H9 (cell line): ENCODE measurements around the gene LRRC74B. TPM values are rescaled to one million over a fixed set of nuclear protein-coding genes. Genes with fewer than 3 reads are reported as not detected.
A peak's percentile ranks its signal among the peaks of the same experiment; 100 is the strongest.

Experiments used
- DNase-seq: peaks from one replicate; pipeline ENCODE4 v3.0.0-alpha.2; 2017
- H2AFZ ChIP-seq: one replicate; pipeline ENCODE4 v1.6.1; 2013; ENCODE audit warnings: mild to moderate bottlenecking, low read length, control low read depth, moderate library complexity
- H2AK5ac ChIP-seq: 2 replicates; pipeline ENCODE4 v1.6.1; 2013; ENCODE audit warnings: low read length, control low read depth, mixed read lengths; ENCODE audit not compliant: insufficient read length
- H2BK120ac ChIP-seq: one replicate; pipeline ENCODE4 v1.6.1; 2013; ENCODE audit warnings: low read depth, mild to moderate bottlenecking, low read length, control low read depth, inconsistent platforms; ENCODE audit not compliant: poor library complexity, severe bottlenecking
- H2BK12ac ChIP-seq: 2 replicates; pipeline ENCODE4 v1.6.1; 2013; ENCODE audit warnings: low read length, control low read depth, mixed read lengths, low read depth; ENCODE audit not compliant: insufficient read length
- H2BK15ac ChIP-seq: 2 replicates; pipeline ENCODE4 v1.6.1; 2013; ENCODE audit warnings: low read depth, low read length, control low read depth
- H2BK20ac ChIP-seq: one replicate; pipeline ENCODE4 v1.6.1; 2013; ENCODE audit warnings: low read depth, mild to moderate bottlenecking, low read length, control low read depth, inconsistent platforms; ENCODE audit not compliant: poor library complexity, severe bottlenecking
- H2BK5ac ChIP-seq: 2 replicates; pipeline ENCODE4 v1.6.1; 2013; ENCODE audit warnings: low read length, control low read depth, mixed read lengths; ENCODE audit not compliant: insufficient read length
- H3K14ac ChIP-seq: 2 replicates; pipeline ENCODE4 v1.6.1; 2013; ENCODE audit warnings: low read length, control low read depth; ENCODE audit not compliant: insufficient read depth
- H3K18ac ChIP-seq: 2 replicates; pipeline ENCODE4 v1.6.1; 2013; ENCODE audit warnings: low read depth, mild to moderate bottlenecking, mixed read lengths, low read length, control low read depth; ENCODE audit not compliant: insufficient read length
- H3K23ac ChIP-seq: 2 replicates; pipeline ENCODE4 v1.6.1; 2013; ENCODE audit warnings: low read length, control low read depth, mixed read lengths, low read depth; ENCODE audit not compliant: insufficient read length
- H3K23me2 ChIP-seq: 2 replicates; pipeline ENCODE4 v1.6.1; 2013; ENCODE audit warnings: low read depth, mild to moderate bottlenecking, mixed read lengths, low read length, control low read depth; ENCODE audit not compliant: insufficient read length, poor library complexity, severe bottlenecking
- H3K27ac ChIP-seq: 2 replicates; pipeline ENCODE4 v1.5.1; 2013; ENCODE audit warnings: low read length, control low read depth, mixed read lengths, low read depth; ENCODE audit not compliant: insufficient read length
- H3K27me3 ChIP-seq: 2 replicates; pipeline ENCODE4 v1.6.1; 2013; ENCODE audit warnings: low read length, control low read depth, inconsistent platforms; ENCODE audit not compliant: insufficient read depth
- H3K4ac ChIP-seq: 2 replicates; pipeline ENCODE4 v1.6.1; 2013; ENCODE audit warnings: low read depth, mild to moderate bottlenecking, control low read depth, inconsistent platforms, low read length, moderate library complexity
- H3K4me1 ChIP-seq: 2 replicates; pipeline ENCODE4 v1.6.1; 2013; ENCODE audit warnings: low read length, control low read depth, inconsistent platforms; ENCODE audit not compliant: insufficient read depth
- H3K4me2 ChIP-seq: 2 replicates; pipeline ENCODE4 v1.6.1; 2013; ENCODE audit warnings: low read length, control low read depth, mixed read lengths; ENCODE audit not compliant: insufficient read length, insufficient read depth
- H3K56ac ChIP-seq: 2 replicates; pipeline ENCODE4 v1.6.1; 2013; ENCODE audit warnings: low read depth, mild to moderate bottlenecking, mixed read lengths, low read length, control low read depth; ENCODE audit not compliant: insufficient read length
- H3K79me1 ChIP-seq: 2 replicates; pipeline ENCODE4 v1.6.1; 2013; ENCODE audit warnings: low read depth, mild to moderate bottlenecking, moderate library complexity, low read length, control low read depth, inconsistent platforms; ENCODE audit not compliant: insufficient read depth, poor library complexity, severe bottlenecking
- H3K79me2 ChIP-seq: 2 replicates; pipeline ENCODE4 v1.6.1; 2013; ENCODE audit warnings: low read length, control low read depth, inconsistent platforms; ENCODE audit not compliant: insufficient read depth
- H3K9ac ChIP-seq: 2 replicates; pipeline ENCODE4 v1.6.1; 2013; ENCODE audit warnings: low read length, control low read depth, mixed read lengths; ENCODE audit not compliant: insufficient read length; ENCODE audit errors: extremely low read depth
- H3K9me3 ChIP-seq: one replicate; pipeline ENCODE4 v1.6.1; 2013; ENCODE audit warnings: low read depth, low read length, inconsistent platforms; ENCODE audit not compliant: control insufficient read depth
- H3T11ph ChIP-seq: one replicate; pipeline ENCODE4 v1.6.1; 2013; ENCODE audit warnings: mild to moderate bottlenecking, low read length, control low read depth, inconsistent platforms
- H4K20me1 ChIP-seq: one replicate; pipeline ENCODE4 v1.6.1; 2013; ENCODE audit not compliant: control insufficient read depth, insufficient read length, insufficient read depth
- H4K5ac ChIP-seq: 2 replicates; pipeline ENCODE4 v1.6.1; 2013; ENCODE audit warnings: low read depth, mild to moderate bottlenecking, mixed read lengths, low read length, control low read depth; ENCODE audit not compliant: insufficient read length
- H4K8ac ChIP-seq: replicated peaks from 2 replicates; pipeline ENCODE4 v1.6.1; 2013; ENCODE audit warnings: low read length, control low read depth, mixed read lengths, low read depth; ENCODE audit not compliant: insufficient read length
- H4K91ac ChIP-seq: 2 replicates; pipeline ENCODE4 v1.6.1; 2013; ENCODE audit warnings: low read depth, mild to moderate bottlenecking, moderate library complexity, mixed read lengths, low read length, control low read depth; ENCODE audit not compliant: insufficient read length
- H3K27ac Mint-ChIP-seq, 3 experiments: 2 replicates in 2 of 3; 3 replicates in 1 of 3; pipeline ENCODE4 v1.8.0; 2020 to 2021; ENCODE audit warnings: mixed read lengths in 3 of 3, mild to moderate bottlenecking in 1 of 3, moderate library complexity in 1 of 3
- H3K27me3 Mint-ChIP-seq: 2 replicates; pipeline ENCODE4 v1.8.0; 2021; ENCODE audit warnings: low read depth, mild to moderate bottlenecking, moderate library complexity, mixed read lengths
- H3K36me3 Mint-ChIP-seq, 3 experiments: 2 replicates in 2 of 3; 3 replicates in 1 of 3; pipeline ENCODE4 v1.8.0; 2020 to 2021; ENCODE audit warnings: low read depth in 3 of 3, mixed read lengths in 3 of 3; ENCODE audit not compliant: insufficient read depth in 1 of 3
- H3K4me1 Mint-ChIP-seq, 2 experiments: 2 replicates each; pipeline ENCODE4 v1.8.0; 2020; ENCODE audit warnings: mixed read lengths in 2 of 2
- H3K4me3 Mint-ChIP-seq, 2 experiments: 2 replicates in 1 of 2; 3 replicates in 1 of 2; pipeline ENCODE4 v1.8.0; 2020 to 2021; ENCODE audit warnings: mild to moderate bottlenecking in 2 of 2, mixed read lengths in 2 of 2, moderate library complexity in 1 of 2
- H3K9me3 Mint-ChIP-seq, 2 experiments: 2 replicates in 1 of 2; 3 replicates in 1 of 2; pipeline ENCODE4 v1.8.0; 2020; ENCODE audit warnings: mild to moderate bottlenecking in 2 of 2, mixed read lengths in 2 of 2, moderate library complexity in 1 of 2
- CTCF ChIP-seq: fragments of 200-600 bp; sonication (generic); conservative IDR thresholded peaks from 3 replicates; pipeline ENCODE4 v1.8.0; 2021; ENCODE audit warnings: antibody characterized with exemption, mild to moderate bottlenecking
- WGBS: extraction: QIAGEN DNeasy Blood & Tissue Kit; methylation state at CpG from one replicate; pipeline ENCODE4 v1.1.7; 2013; ENCODE audit warnings: missing lambda C conversion rate, low lambda C conversion rate, mixed read lengths; ENCODE audit not compliant: insufficient read length; ENCODE audit errors: extremely low coverage; 5-methylcytosine and 5-hydroxymethylcytosine counted together
- total RNA-seq: library from RNA; stranded (reverse); gene quantifications from 2 replicates; pipeline ENCODE4 v1.2.1, GENCODE V29; 2021

The LRRC74B gene
- total RNA-seq, 1 experiment from 2014 or later = not detected

- H3K9me3 Mint-ChIP-seq = peaks cover 0 to 2% of the 10 kb centered on the region in 2 experiments; a peak in 1 of 5 replicates
- H2BK20ac ChIP-seq = no peak overlapping the region
- H3T11ph ChIP-seq = no peak overlapping the region
- H3K27ac ChIP-seq = no peak overlapping the region
- no peak overlapping the region for H3K4me2 ChIP-seq
- no peak overlapping the region for H3K23ac ChIP-seq
- DNase-seq = peak; percentile 20
- no peaks in the 10 kb centered on the region for H3K23me2 ChIP-seq
- no peak overlapping the region for H3K14ac ChIP-seq
- no peak overlapping the region for H2BK15ac ChIP-seq
- no peak overlapping the region for H2AK5ac ChIP-seq
- H2AFZ ChIP-seq = no peak overlapping the region
- peaks cover 4% of the 10 kb centered on the region; the same call in 1 of the 2 replicates for H3K27me3 Mint-ChIP-seq
- no peak overlapping the region for H4K8ac ChIP-seq
- H4K91ac ChIP-seq = no peak overlapping the region
- H3K4me3 Mint-ChIP-seq = no peak overlapping the region
- no peak overlapping the region for H3K9ac ChIP-seq
- H3K79me1 ChIP-seq = no peaks in the 10 kb centered on the region
- H3K79me2 ChIP-seq = no peaks in the 10 kb centered on the region
- H2BK5ac ChIP-seq = no peak overlapping the region
- H3K27ac Mint-ChIP-seq = no peak overlapping the region
- no peak overlapping the region for H3K4ac ChIP-seq
- no peak overlapping the region for H3K18ac ChIP-seq
- H3K9me3 ChIP-seq = no peaks in the 10 kb centered on the region
- no peak overlapping the region for H2BK12ac ChIP-seq
- H3K4me1 ChIP-seq = no peaks in the 10 kb centered on the region
- no peaks in the 10 kb centered on the region for H3K27me3 ChIP-seq
- H3K56ac ChIP-seq = no peak overlapping the region
- H3K36me3 Mint-ChIP-seq = no peaks in the 10 kb centered on the region; a peak in 2 of 7 replicates
- TF ChIP-seq CTCF = no peak
- no peak overlapping the region for H2BK120ac ChIP-seq
- H4K5ac ChIP-seq = no peak overlapping the region
- H4K20me1 ChIP-seq = no peaks in the 10 kb centered on the region
- no CpG with 5 or more reads among the region's 14 CpGs for WGBS
- no peaks in the 10 kb centered on the region; a peak in 1 of 4 replicates for H3K4me1 Mint-ChIP-seq
These were observed 29.9 kb downstream of the LRRC74B start for GRCh38 chr22:21075516-21076138.
